ENCODE data around the gene KHDRBS1.

DNA sequence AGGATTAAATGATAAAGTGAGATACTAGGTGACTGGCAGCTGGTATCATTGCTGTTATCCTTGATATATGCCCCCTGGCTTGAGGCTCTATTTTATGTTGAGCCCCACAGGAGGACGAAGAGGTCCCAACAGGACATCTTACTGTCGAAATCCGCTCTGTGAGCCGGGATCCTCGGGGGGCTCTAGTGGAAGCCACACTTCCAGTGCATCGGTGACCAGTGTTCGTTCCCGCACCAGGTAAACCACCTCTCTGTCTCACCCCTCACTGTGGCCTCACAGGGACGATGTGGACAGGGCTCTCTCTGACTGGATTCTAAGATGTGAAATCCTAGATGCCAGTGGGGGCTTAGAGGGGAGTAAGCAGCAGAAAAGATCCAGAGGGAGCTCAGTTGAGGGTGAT, 61.2 kb downstream of the KHDRBS1 start:
- TF ChIP-seq, protein P1, sequence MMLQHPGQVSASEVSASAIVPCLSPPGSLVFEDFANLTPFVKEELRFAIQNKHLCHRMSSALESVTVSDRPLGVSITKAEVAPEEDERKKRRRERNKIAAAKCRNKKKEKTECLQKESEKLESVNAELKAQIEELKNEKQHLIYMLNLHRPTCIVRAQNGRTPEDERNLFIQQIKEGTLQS (IDR thresholded peaks at IDR 0.05) = no peak
- TF ChIP-seq, protein P2, sequence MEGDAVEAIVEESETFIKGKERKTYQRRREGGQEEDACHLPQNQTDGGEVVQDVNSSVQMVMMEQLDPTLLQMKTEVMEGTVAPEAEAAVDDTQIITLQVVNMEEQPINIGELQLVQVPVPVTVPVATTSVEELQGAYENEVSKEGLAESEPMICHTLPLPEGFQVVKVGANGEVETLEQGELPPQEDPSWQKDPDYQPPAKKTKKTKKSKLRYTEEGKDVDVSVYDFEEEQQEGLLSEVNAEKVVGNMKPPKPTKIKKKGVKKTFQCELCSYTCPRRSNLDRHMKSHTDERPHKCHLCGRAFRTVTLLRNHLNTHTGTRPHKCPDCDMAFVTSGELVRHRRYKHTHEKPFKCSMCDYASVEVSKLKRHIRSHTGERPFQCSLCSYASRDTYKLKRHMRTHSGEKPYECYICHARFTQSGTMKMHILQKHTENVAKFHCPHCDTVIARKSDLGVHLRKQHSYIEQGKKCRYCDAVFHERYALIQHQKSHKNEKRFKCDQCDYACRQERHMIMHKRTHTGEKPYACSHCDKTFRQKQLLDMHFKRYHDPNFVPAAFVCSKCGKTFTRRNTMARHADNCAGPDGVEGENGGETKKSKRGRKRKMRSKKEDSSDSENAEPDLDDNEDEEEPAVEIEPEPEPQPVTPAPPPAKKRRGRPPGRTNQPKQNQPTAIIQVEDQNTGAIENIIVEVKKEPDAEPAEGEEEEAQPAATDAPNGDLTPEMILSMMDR (IDR thresholded peaks at IDR 0.05; ENCODE audit: low read depth, low read length, missing input control) = no peak
- no peak for TF ChIP-seq JUND (IDR thresholded peaks at IDR 0.05)
- no peak for TF ChIP-seq TAF1 (conservative IDR thresholded peaks at IDR 0.05)
- TF ChIP-seq EGR1 (IDR thresholded peaks at IDR 0.05; ENCODE audit: low read depth in 2 of 2) = no peak
- TF ChIP-seq, protein P3, sequence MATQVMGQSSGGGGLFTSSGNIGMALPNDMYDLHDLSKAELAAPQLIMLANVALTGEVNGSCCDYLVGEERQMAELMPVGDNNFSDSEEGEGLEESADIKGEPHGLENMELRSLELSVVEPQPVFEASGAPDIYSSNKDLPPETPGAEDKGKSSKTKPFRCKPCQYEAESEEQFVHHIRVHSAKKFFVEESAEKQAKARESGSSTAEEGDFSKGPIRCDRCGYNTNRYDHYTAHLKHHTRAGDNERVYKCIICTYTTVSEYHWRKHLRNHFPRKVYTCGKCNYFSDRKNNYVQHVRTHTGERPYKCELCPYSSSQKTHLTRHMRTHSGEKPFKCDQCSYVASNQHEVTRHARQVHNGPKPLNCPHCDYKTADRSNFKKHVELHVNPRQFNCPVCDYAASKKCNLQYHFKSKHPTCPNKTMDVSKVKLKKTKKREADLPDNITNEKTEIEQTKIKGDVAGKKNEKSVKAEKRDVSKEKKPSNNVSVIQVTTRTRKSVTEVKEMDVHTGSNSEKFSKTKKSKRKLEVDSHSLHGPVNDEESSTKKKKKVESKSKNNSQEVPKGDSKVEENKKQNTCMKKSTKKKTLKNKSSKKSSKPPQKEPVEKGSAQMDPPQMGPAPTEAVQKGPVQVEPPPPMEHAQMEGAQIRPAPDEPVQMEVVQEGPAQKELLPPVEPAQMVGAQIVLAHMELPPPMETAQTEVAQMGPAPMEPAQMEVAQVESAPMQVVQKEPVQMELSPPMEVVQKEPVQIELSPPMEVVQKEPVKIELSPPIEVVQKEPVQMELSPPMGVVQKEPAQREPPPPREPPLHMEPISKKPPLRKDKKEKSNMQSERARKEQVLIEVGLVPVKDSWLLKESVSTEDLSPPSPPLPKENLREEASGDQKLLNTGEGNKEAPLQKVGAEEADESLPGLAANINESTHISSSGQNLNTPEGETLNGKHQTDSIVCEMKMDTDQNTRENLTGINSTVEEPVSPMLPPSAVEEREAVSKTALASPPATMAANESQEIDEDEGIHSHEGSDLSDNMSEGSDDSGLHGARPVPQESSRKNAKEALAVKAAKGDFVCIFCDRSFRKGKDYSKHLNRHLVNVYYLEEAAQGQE (IDR thresholded peaks at IDR 0.05) = no peak

Measured in liver (tissue), 3 donors.